GM21717 (cell line): Measurements from ENCODE around the gene LDB3.
"Not testable (repeated sequence)": the region's sequence is repeated elsewhere in the genome, so short reads cannot be mapped to it uniquely, and the experiment has no call there.

Experiments
- ATAC-seq: cut with Tn5 transposase; IDR thresholded peaks from one replicate; pipeline ENCODE4 v1.9.1; 2021; ENCODE audit warnings: mild to moderate bottlenecking, moderate library complexity; ENCODE audit not compliant: unreplicated experiment

LDB3 gene

GRCh38 chr10:86668297-86669165, at the start of gene LDB3:
Gene LDB3 (plus strand): TSS chr10:86668511. CDS start chr10:86668692, 181 bp downstream.
- no peak for ATAC-seq

GRCh38 chr10:86628311-86628710, 40.0 kb upstream of the LDB3 start:
- no peak for ATAC-seq

DNA sequence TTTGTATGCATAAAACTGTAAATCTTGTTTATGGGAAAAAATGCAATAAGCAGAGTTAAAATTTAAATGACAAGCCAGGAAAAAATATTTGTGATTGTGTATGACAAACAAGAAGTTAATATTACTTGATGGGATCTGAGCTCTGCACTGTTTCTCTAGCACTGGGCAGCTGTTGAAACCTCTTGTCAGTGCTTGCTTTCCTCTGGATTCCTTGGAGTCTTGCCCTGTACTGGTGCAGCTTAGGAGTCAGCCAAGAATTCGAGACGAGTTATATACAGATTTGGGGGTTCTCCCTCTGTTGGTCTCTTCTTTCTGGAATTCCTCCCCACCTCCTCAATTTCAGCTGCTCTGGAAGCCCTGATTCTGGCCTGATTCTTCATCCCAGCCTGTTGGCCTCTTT, 38.2 kb upstream of the LDB3 start:
- no peak for ATAC-seq

- no peak for ATAC-seq
Measured at GRCh38 chr10:86632009-86632800, 36.1 kb upstream of the LDB3 start.

GRCh38 chr10:86632951-86633350, 35.4 kb upstream of the LDB3 start:
- no peak for ATAC-seq

GRCh38 chr10:86635402-86635801, 32.9 kb upstream of the LDB3 start:
- ATAC-seq: no peak

GRCh38 chr10:86636311-86636710, 32.0 kb upstream of the LDB3 start:
- no peak for ATAC-seq

GRCh38 chr10:86642021-86642420, 26.3 kb upstream of the LDB3 start:
- no peak for ATAC-seq

DNA sequence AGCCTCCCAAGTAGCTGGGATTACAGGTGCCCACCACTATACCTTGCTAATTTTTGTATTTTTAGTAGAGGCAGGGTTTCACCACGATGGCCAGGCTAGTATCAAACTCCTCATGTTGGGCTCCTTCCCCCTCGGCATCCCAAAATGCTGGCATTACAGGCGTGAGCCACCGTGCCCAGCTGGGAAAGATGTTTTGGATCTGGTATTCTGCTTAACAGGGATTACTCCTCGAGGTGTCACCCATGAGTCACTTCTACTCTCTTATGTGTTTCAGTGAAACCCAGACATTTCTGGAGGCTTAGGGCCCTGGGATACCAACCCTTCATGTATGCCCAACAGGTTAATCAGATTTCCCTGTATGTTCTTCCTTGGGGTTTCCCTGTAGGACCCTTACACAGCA, 25.8 kb upstream of the LDB3 start:
- ATAC-seq: no peak

GRCh38 chr10:86644152-86644793, 24.0 kb upstream of the LDB3 start:
- ATAC-seq: no peak

DNA sequence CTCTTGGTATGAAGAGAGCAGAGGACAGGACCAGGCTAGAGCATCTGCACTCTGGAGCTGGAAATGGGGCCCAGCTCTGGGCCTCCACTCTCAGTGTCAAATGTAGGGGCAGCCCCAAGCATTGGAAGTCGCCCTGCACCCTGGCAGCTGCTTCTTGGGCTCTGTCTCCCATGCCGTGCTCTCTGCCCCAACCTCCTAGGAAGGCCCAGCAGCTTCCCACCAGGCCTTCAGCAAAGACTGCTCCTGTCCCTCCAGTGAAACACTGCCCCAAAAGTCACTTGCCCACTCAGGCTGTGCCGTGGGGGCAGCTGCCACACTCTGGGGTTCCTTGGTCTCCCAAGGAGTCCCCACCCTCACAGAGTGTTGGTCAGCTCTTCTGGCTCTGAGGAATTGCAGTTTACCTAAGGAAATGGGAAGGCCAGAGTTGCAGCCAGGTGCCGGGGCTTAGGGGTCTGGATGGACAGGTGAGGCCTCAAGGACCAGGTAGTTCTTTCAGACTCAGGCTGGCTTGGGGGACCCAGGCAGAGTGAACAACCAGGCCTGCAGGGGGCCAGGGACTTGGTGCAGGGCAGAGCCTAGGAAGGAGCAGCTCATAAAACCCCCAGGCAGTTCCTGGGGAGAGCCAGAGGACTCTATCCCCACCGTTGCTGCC, 23.4 kb upstream of the LDB3 start:
- ATAC-seq: no peak

DNA sequence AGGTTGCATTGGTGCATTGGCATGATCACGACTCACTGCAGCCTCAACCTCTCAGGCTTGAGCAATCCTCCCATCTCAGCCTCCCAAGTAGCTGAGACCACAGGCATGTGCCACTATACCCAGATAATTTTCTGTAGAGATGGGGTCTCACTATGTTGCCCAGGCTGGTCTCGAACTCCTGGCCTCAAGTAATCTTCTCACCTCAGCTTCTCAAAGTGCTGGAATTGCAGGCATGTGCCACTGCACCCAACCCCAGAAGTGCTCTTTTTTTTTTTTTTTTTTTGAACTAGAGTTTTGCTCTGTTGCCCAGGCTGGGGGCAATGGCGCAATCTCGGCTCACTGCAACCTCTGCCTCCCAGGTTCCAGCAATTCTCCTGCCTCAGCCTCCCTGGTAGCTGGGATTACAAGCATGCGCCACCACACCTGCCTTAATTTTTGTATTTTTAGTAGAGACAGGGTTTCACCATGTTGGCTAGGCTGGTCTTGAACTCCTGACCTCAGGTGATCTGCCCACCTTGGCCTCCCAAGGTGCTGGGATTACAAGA, 22.6 kb upstream of the LDB3 start:
- ATAC-seq: not testable (repeated sequence)

DNA sequence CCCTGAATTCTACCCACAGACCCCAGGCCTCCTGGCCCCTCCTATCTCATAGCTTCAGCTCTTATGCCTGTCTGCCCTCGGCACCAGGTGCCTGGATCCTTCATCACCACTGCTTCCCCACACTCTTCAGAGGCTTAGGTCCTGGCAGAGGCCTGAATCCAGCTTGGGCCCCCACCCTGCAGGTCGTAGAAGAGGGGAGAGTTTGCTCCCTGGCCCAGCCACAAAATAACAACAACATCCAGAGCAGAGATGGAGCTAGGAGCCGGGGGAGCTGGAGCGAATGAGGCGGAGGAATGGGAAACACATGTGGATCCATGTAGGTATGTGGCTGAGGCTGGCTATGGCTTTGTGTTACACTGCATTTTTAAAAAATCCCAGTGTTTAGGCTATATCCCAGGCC, 21.8 kb upstream of the LDB3 start:
- ATAC-seq: no peak

GRCh38 chr10:86646933-86647332, 21.4 kb upstream of the LDB3 start:
- ATAC-seq: no peak

GRCh38 chr10:86647773-86648703, 20.3 kb upstream of the LDB3 start:
- no peak for ATAC-seq

- ATAC-seq: no peak
Measured at GRCh38 chr10:86648704-86649427, 19.4 kb upstream of the LDB3 start.

- no peak for ATAC-seq
Measured at GRCh38 chr10:86649471-86650150, 18.7 kb upstream of the LDB3 start.

- ATAC-seq: no peak
Measured at GRCh38 chr10:86650151-86650550, 18.2 kb upstream of the LDB3 start.
